ENCODE measurements around the gene SSBP3. TPM values are rescaled to one million over a fixed set of nuclear protein-coding genes. Genes with fewer than 3 reads are reported as not detected.
"Not testable (repeated sequence)": the region's sequence is repeated elsewhere in the genome, so short reads cannot be mapped to it uniquely, and the experiment has no call there.

Gene SSBP3
- total RNA-seq, 1 experiment from 2014 or later, result 109 TPM

DNA sequence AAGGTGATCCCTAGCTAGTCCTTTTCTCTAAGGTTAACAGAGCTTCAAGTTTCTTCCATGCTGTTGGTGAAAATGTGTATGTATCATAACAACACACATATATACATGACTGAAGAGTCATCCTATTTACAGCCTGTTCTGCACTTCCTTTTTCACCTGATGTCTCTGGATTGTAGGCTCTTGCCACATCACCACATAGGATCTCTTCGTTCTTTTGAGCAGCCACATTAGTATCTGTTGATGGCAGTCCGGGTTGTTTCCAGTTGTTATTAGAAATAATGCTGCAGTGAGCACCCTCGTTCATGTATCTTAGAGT lies 186.5 kb downstream of the SSBP3 start:
- DNase-seq, result no peak
- Histone ChIP-seq H3K4me3 (ENCODE audit: insufficient read depth, low read depth, low read length) (no peak overlapping the region), H3K36me3 (replicated peaks; ENCODE audit: control insufficient read depth, insufficient read depth, low read length) (peaks cover 35% of the 10 kb centered on the region), H3K27me3 (ENCODE audit: control insufficient read depth, insufficient read depth, low read length) (no peaks in the 10 kb centered on the region)

DNA sequence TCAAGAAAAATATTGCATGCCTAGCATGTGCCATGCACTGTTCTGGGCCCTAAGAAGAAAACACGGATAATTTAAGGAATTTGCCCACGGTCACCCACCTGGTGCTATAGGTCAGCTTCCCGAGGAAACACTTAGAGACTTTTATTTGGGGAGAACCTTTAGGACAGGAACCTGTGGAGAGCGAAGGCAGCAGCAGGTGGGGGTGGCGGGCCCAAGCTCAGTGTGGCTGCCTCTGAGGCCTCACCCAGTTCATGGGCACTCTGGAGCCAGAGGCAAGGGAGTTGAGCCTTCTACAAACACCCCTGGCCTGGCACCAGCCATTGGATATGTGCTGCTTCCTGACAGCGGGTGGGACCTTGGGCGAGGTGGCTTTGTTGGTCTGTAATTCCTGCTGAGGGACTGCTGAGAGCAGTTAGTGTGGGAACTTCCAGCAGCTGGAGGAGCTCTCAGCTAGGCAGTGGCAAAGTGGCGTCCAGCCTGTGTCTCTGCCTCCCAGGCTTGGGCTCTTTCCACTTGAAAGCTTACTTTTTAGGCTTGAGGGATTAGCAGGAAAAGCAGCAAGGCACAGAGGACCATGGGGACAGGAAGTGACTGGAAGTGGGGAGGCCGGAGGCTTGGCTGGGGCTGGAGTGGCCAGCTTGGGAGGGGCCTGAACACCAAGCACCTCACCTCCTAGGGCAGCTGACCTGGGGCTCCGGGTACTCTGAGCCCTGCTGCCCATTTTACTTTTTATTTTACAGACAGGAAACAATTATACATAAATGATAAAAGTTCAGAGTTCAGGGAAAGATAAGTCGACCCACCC lies 187.1 kb downstream of the SSBP3 start:
- Histone ChIP-seq H3K27me3 (ENCODE audit: control insufficient read depth, insufficient read depth, low read length) (no peaks in the 10 kb centered on the region), H3K36me3 (replicated peaks; ENCODE audit: control insufficient read depth, insufficient read depth, low read length) (peaks cover 38% of the 10 kb centered on the region), H3K4me3 (ENCODE audit: insufficient read depth, low read depth, low read length) (no peak overlapping the region)
- DNase-seq, result peak; percentile 48

DNA sequence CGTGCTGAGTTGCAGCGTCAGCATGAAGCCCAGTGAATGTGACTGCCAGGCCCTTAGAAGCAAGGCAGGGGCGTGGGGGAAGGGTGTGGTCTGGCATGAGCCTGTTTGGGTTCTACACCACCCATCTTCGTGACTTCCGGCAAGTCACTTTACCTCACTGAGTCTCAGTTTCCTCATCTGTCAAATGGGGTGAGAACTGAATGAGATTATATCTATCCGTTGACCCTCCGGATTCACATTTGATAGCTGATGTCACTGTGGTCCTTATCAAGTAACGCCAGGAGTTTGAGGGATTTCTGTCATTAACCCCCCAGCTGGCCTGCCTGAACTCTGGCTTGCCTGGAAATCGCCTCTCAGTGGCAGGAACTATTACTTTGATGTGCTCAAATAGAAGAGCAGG lies 190.7 kb downstream of the SSBP3 start:
- no peaks in the 10 kb centered on the region for H3K27me3 ChIP-seq (ENCODE audit: control insufficient read depth, insufficient read depth, low read length)
- DNase-seq, result no peak
- no peak overlapping the region for H3K4me3 ChIP-seq (ENCODE audit: insufficient read depth, low read depth, low read length)
- H3K36me3 ChIP-seq (replicated peaks; ENCODE audit: control insufficient read depth, insufficient read depth, low read length), result peaks cover 64% of the 10 kb centered on the region

DNA sequence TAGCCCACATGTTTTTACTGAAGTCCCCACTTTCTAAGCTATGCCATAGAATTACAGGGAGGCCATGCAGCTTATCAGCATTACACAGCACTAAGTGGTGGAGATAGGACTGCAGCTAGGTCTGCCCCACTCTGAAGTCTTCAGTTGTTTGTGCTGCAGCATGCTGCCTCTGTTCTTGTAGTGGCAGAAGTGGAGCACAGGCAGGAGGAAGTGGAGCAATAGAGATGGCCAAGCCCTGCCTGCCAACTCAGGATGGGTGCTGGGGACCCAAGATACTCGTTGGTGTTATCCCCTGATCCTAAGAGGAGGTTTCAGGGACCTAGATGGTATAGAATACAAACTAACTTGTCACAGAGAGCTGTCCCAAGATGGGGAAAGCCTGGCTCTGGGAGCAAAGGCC lies 193.3 kb downstream of the SSBP3 start:
- Histone ChIP-seq H3K36me3 (replicated peaks; ENCODE audit: control insufficient read depth, insufficient read depth, low read length) (peaks cover 72% of the 10 kb centered on the region), H3K4me3 (ENCODE audit: insufficient read depth, low read depth, low read length) (no peak overlapping the region), H3K27me3 (ENCODE audit: control insufficient read depth, insufficient read depth, low read length) (no peaks in the 10 kb centered on the region)
- no peak for DNase-seq

DNA sequence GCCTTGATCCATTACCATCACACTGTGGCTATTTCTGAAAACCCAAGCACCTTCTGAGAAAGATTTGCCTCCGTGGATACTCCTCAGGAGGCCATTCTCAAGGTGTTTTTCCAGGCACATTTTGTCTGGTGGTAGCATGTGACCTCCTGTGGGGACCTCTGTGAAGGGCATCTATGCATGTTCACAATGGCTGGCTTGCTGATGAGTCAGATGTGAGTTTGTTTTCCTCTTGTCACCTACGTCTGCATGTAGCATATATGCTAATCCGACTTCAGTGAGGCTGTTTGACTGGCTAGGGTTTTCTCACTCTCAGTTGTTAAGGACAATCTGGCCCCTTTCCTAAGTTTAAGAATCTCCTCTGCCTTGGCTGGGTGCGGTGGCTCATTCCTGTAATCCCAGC lies 198.3 kb downstream of the SSBP3 start:
- peaks cover 56% of the 10 kb centered on the region for H3K36me3 ChIP-seq (replicated peaks; ENCODE audit: control insufficient read depth, insufficient read depth, low read length)
- H3K4me3 ChIP-seq (ENCODE audit: insufficient read depth, low read depth, low read length); DNase-seq; H3K27me3 ChIP-seq (ENCODE audit: control insufficient read depth, insufficient read depth, low read length): not testable (repeated sequence)

DNA sequence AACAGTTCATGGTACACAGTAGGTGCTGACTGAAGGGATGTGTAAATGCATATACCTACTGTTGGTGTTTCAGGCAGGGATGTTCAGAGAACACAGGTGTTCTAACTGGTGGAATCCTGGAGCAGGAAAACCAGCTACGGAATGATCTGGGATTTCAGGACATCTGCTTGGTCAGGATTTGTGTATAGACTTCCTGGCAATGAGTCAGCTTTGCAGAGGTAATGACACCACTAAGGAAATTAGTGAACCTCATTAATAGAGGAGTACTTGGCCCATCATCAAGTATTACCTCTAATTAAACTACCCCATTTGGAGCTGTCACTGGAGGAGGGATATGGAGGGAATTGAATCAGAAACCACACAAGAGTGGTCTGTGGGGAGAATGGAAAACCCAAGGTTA lies 198.9 kb downstream of the SSBP3 start:
- no peaks in the 10 kb centered on the region for H3K27me3 ChIP-seq (ENCODE audit: control insufficient read depth, insufficient read depth, low read length)
- no peak for DNase-seq
- H3K4me3 ChIP-seq (ENCODE audit: insufficient read depth, low read depth, low read length), result no peak overlapping the region
- H3K36me3 ChIP-seq (replicated peaks; ENCODE audit: control insufficient read depth, insufficient read depth, low read length), result peaks cover 50% of the 10 kb centered on the region

DNA sequence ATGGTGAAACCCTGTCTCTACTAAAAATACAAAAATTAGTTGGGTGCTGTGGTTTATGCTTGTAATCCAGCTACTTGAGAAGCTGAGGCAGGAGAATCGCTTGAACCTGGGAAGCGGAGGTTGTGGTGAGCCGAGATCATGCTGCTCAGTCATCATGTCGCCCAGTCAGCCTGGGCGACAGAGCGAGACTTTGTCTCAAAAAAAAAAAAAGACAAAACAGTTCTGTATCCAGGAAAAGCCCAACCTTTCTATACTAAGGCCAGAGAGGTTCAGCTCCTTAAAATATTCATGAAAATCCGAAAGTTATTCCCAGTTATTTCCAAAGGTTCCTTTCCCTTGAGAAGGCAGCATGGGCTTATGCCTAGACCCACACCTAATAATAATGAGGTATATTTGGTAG lies 202.0 kb downstream of the SSBP3 start:
- DNase-seq, result no peak
- Histone ChIP-seq H3K36me3 (replicated peaks; ENCODE audit: control insufficient read depth, insufficient read depth, low read length) (peaks cover 25% of the 10 kb centered on the region), H3K27me3 (ENCODE audit: control insufficient read depth, insufficient read depth, low read length) (no peaks in the 10 kb centered on the region), H3K4me3 (ENCODE audit: insufficient read depth, low read depth, low read length) (no peak overlapping the region)

DNA sequence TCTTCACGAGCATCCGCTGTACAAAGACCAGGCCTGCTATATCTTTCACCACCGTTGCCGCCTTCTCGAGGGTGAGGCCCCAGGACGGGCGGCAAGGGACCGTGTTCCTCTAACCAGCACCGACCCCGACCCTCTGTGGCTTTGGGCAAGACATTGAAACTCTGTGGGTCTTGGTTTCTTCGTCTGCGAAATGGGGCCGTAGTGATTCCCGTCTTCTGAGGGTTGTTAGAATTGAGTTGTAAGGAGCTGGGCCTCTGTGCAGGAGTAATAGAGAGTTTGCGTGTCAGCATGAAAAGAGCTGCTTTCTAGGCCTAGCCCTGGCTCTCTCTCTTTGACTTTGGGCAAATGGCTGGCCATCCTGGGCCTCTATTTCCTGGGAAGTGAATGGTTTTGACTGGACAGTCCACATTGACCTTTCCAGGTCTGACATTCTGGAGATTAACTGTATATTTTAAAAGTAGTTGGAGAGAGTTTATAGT lies 205.6 kb downstream of the SSBP3 start:
- Histone ChIP-seq H3K27me3 (ENCODE audit: control insufficient read depth, insufficient read depth, low read length) (no peaks in the 10 kb centered on the region), H3K4me3 (ENCODE audit: insufficient read depth, low read depth, low read length) (peak overlapping the region; percentile 100), H3K36me3 (replicated peaks; ENCODE audit: control insufficient read depth, insufficient read depth, low read length) (peaks cover 10% of the 10 kb centered on the region)
- no peak for DNase-seq

DNA sequence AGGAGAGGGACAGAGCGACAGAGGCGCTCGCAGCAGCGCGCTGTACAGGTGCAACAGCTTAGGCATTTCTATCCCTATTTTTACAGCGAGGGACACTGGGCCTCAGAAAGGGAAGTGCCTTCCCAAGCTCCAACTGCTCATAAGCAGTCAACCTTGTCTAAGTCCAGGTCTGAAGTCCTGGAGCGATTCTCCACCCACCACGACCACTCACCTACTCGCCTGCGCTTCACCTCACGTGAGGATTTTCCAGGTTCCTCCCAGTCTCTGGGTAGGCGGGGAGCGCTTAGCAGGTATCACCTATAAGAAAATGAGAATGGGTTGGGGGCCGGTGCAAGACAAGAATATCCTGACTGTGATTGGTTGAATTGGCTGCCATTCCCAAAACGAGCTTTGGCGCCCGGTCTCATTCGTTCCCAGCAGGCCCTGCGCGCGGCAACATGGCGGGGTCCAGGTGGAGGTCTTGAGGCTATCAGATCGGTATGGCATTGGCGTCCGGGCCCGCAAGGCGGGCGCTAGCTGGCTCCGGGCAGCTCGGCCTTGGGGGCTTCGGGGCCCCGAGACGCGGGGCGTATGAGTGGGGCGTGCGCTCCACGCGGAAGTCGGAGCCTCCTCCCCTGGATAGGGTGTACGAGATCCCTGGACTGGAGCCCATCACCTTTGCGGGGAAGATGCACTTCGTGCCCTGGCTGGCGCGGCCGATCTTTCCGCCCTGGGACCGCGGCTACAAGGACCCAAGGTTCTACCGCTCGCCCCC lies 206.3 kb downstream of the SSBP3 start, which contains the start of the genes CYB5RL and MRPL37:
Gene CYB5RL, minus strand, starts transcription at position 266 of the 754 bp plus-strand sequence. CDS start 4,414 bp downstream, outside the sequence.
Gene MRPL37, plus strand, starts transcription at position 403 of the 754 bp plus-strand sequence. Its CDS starts 77 bp downstream, at position 480.
- peak within 1 kb of the TSS; percentile 100 for H3K4me3 ChIP-seq (ENCODE audit: insufficient read depth, low read depth, low read length)
- no peaks in the 10 kb centered on the region for H3K27me3 ChIP-seq (ENCODE audit: control insufficient read depth, insufficient read depth, low read length)
- H3K36me3 ChIP-seq (replicated peaks; ENCODE audit: control insufficient read depth, insufficient read depth, low read length), result peaks cover 6% of the 10 kb centered on the region
- peak; percentile 98 for DNase-seq

DNA sequence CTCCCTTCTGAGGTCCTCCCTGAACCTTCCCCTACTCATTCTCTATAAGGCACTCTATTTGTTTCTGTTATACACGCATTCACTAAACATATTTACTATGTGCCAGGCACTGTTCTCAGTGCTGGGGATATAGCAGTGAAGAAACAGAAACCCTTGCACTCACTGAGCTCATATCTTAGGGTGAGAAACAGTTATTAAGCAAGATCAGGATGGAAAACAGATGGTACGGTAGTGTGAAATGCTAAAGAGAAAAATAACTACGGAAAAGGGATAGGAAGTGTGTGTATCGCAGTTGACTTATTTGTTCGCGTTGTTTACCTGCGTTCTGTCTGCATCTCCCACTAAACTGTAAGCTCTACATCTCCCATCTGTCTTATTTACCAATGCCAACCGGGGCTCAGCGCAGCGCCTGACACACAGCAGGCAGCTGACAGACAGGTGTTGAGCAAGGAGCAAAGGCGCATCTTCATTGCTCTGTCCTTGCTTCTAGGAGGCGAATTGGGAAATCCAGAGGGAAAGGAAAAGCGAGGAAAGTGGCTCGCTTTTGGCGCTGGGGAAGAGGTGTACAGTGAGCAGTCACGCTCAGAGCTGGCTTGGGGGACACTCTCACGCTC lies 206.9 kb downstream of the SSBP3 start:
- no peaks in the 10 kb centered on the region for H3K27me3 ChIP-seq (ENCODE audit: control insufficient read depth, insufficient read depth, low read length)
- peak overlapping the region; percentile 100 for H3K4me3 ChIP-seq (ENCODE audit: insufficient read depth, low read depth, low read length)
- peaks cover 3% of the 10 kb centered on the region for H3K36me3 ChIP-seq (replicated peaks; ENCODE audit: control insufficient read depth, insufficient read depth, low read length)
- DNase-seq, result peak; percentile 71

DNA sequence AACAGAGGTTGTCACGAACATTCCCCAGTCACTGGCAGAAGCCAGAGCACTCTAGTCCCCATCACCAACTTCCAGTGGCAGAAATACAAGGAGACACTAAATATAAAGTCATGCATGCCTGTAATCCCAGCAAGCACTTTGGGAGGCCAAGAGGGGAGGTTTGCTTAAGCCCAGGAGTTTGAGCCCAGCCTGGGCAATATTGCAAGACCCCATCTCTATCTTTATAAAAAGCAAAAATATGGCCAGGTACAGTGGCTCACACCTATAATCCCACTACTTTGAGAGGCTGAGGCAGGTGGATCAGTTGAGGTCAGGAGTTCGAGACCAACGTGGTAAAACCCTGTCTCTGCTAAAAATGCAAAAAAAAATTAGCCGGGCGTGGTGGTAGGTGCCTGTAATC lies 212.7 kb downstream of the SSBP3 start:
- peaks cover 3% of the 10 kb centered on the region for H3K36me3 ChIP-seq (replicated peaks; ENCODE audit: control insufficient read depth, insufficient read depth, low read length)
- no peaks in the 10 kb centered on the region for H3K27me3 ChIP-seq (ENCODE audit: control insufficient read depth, insufficient read depth, low read length)
- no peak for DNase-seq
- no peak overlapping the region for H3K4me3 ChIP-seq (ENCODE audit: insufficient read depth, low read depth, low read length)

DNA sequence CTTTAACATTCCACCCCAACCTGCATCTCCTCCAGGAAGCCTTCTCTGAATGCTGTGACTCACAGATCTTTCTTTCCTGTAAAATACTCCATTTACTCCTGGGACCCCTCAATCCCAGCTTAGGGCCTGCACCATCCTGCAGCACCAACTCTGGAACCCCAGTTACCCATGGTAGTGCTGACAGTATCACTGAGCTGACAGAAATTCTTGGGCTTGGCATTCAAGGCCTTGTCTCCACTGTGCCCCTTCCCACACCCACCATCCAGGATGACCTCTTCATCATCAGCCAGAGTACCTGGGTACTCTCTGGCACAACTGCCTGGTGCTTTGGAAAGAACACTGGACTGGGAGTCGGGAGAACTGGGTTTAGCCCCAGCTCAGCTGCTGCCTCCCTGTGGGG lies 214.7 kb downstream of the SSBP3 start:
- H3K27me3 ChIP-seq (ENCODE audit: control insufficient read depth, insufficient read depth, low read length), result no peaks in the 10 kb centered on the region
- H3K4me3 ChIP-seq (ENCODE audit: insufficient read depth, low read depth, low read length), result no peak overlapping the region
- DNase-seq, result no peak
- H3K36me3 ChIP-seq (replicated peaks; ENCODE audit: control insufficient read depth, insufficient read depth, low read length), result peaks cover 3% of the 10 kb centered on the region

DNA sequence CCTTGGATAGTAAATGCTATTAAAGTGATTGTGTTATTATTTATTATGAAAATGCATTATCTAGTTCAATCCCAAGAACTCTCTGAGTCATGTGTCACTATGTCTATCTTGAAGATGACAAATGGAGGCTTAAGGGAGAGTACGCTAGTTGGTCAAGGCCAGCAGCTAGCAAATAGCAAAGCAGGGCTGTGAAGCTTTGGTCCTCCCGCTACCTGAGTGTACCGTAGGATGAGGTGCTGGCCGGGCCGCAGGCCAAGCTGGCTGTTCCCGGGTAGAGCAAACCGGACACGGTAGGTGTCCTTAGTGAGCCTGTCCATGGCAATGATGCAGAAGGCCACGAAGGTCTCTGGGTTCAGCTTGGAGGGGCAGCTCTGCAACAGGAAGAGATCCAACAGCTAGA lies 215.7 kb downstream of the SSBP3 start:
- Histone ChIP-seq H3K4me3 (ENCODE audit: insufficient read depth, low read depth, low read length) (no peak overlapping the region), H3K36me3 (replicated peaks; ENCODE audit: control insufficient read depth, insufficient read depth, low read length) (peaks cover 2% of the 10 kb centered on the region), H3K27me3 (ENCODE audit: control insufficient read depth, insufficient read depth, low read length) (no peaks in the 10 kb centered on the region)
- DNase-seq, result no peak

DNA sequence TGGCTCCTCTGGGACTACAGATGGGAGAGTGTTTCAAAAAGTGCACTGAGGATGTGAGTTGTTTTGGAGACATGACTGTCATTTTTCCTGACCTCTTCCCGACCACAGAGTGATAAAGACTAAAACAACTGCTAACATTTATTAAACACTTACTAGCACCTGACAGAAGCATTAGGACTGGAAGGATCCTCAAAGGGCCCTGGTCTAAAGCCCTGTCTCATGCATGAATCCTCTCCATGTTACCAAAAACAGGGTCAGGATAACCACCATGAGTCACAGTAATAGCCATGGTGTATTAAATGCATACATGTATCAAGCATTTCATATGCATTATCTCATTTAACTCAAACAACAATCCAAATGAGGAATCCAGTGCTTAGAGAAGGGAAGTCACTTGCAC lies 217.9 kb downstream of the SSBP3 start:
- Histone ChIP-seq H3K27me3 (ENCODE audit: control insufficient read depth, insufficient read depth, low read length) (no peaks in the 10 kb centered on the region; the same call in 1 of the 2 replicates), H3K36me3 (replicated peaks; ENCODE audit: control insufficient read depth, insufficient read depth, low read length) (no peaks in the 10 kb centered on the region; the same call in none of the 2 replicates), H3K4me3 (ENCODE audit: insufficient read depth, low read depth, low read length) (no peak overlapping the region)
- no peak for DNase-seq
